Type B pancreatic cell (in vitro differentiated cells): ENCODE results near the gene PARD3B. TPM values are rescaled to one million over a fixed set of nuclear protein-coding genes. Genes with fewer than 3 reads are reported as not detected.

Experiments
- DNase-seq: peaks from one replicate; pipeline ENCODE4 v3.0.0; 2021; ENCODE audit warnings: mixed read lengths; ENCODE audit not compliant: unreplicated experiment; ENCODE audit errors: extremely low spot score
- H3K27ac Mint-ChIP-seq: 2 replicates; pipeline ENCODE4 v1.8.0; 2021; ENCODE audit warnings: mild to moderate bottlenecking, mixed read lengths
- H3K27me3 Mint-ChIP-seq: 2 replicates; pipeline ENCODE4 v1.8.0; 2021; ENCODE audit warnings: mixed read lengths
- H3K36me3 Mint-ChIP-seq: 2 replicates; pipeline ENCODE4 v1.8.0; 2021; ENCODE audit warnings: mixed read lengths
- H3K4me1 Mint-ChIP-seq: one replicate; pipeline ENCODE4 v1.8.0; 2021; ENCODE audit warnings: mixed read lengths; ENCODE audit not compliant: unreplicated experiment
- H3K4me3 Mint-ChIP-seq: 2 replicates; pipeline ENCODE4 v1.8.0; 2021; ENCODE audit warnings: mild to moderate bottlenecking, mixed read lengths
- H3K9me3 Mint-ChIP-seq: 2 replicates; pipeline ENCODE4 v1.8.0; 2021; ENCODE audit warnings: mixed read lengths
- total RNA-seq: library from RNA; stranded (reverse); gene quantifications from 2 replicates; pipeline ENCODE4 v1.2.1, GENCODE V29; 2021; ENCODE audit warnings: low replicate concordance
- TF ChIP-seq, protein P1 (sequence below): fragments of 200-600 bp; sonication (generic); conservative IDR thresholded peaks from 2 replicates; pipeline ENCODE4 v1.5.0; 2021; ENCODE audit warnings: antibody characterized with exemption, mild to moderate bottlenecking

Gene PARD3B
- total RNA-seq, 1 donor from 2014 or later: 15.9 TPM

DNA sequence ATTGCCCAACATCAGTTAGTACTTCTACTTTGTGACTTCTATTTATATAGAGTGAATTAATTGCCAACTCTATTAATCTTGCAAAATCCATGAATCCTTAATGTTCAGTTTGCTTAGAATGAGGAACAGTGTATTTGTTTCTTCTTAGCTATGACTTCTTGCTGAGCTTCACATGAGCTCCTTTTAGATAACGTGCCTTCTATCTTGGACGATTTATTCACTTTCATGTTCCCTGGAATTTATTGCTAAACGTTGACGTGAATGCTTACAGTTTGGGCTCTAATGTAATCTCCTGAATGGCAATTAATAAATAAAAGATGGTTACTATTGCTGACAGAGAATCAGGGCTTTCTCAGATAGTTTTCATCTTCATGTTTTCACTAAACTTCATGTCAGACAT lies 752.6 kb downstream of the PARD3B start:
- H3K9me3 Mint-ChIP-seq: no peaks in the 10 kb centered on the region
- no peak for DNase-seq
- H3K27me3 Mint-ChIP-seq: no peaks in the 10 kb centered on the region
- H3K27ac Mint-ChIP-seq: no peak overlapping the region
- TF ChIP-seq, protein P1, sequence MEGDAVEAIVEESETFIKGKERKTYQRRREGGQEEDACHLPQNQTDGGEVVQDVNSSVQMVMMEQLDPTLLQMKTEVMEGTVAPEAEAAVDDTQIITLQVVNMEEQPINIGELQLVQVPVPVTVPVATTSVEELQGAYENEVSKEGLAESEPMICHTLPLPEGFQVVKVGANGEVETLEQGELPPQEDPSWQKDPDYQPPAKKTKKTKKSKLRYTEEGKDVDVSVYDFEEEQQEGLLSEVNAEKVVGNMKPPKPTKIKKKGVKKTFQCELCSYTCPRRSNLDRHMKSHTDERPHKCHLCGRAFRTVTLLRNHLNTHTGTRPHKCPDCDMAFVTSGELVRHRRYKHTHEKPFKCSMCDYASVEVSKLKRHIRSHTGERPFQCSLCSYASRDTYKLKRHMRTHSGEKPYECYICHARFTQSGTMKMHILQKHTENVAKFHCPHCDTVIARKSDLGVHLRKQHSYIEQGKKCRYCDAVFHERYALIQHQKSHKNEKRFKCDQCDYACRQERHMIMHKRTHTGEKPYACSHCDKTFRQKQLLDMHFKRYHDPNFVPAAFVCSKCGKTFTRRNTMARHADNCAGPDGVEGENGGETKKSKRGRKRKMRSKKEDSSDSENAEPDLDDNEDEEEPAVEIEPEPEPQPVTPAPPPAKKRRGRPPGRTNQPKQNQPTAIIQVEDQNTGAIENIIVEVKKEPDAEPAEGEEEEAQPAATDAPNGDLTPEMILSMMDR: no peak
- peaks cover 5% of the 10 kb centered on the region for H3K4me1 Mint-ChIP-seq
- H3K4me3 Mint-ChIP-seq: no peak overlapping the region
- H3K36me3 Mint-ChIP-seq: peaks cover 6% of the 10 kb centered on the region

DNA sequence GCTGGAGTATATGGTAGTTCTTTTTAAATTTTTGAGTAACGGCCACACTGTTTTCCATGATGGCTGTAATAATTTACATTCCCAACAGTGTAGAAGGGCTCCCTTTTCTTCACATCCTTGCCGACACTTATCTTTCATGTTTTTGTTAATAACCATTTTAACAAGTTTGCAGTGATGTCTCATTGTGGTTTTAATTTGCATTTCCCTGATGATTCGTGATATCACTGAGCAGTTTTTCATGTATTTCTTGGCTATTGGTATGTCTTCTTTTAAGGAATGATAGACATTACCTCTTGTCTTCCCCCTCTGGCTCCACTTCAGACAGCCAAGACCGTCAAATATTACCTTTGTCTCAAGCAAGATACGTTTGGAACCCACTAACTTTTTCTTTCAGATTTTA lies 765.9 kb downstream of the PARD3B start:
- Mint-ChIP-seq H3K27ac (no peak overlapping the region), H3K4me3 (no peak overlapping the region)

DNA sequence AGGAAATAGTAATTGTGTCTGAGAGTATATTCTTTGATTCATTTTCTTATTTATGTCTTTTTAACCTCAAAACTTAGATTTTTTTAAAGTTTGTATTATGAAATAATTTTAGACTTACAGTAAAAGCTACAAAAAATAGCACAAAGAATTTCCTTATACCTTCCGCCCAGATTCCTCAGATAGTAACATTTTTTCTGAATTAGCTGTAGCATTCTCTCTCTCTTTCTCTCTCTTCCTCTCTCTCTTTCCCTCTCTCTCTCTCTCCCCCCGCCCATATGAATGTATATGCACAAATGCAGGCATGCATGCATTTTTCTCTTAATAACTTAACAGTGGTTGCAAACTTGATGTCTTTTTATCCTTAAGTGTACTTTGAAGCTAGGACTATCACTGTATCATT lies 776.0 kb downstream of the PARD3B start:
- no peak overlapping the region for H3K4me3 Mint-ChIP-seq
- no peaks in the 10 kb centered on the region for H3K27me3 Mint-ChIP-seq
- peaks cover 3% of the 10 kb centered on the region for H3K36me3 Mint-ChIP-seq
- H3K4me1 Mint-ChIP-seq: no peaks in the 10 kb centered on the region
- peaks cover 15% of the 10 kb centered on the region for H3K9me3 Mint-ChIP-seq
- DNase-seq: no peak
- TF ChIP-seq, protein P1: no peak
- H3K27ac Mint-ChIP-seq: no peak overlapping the region

More for the DNA sequence above, 765.9 kb downstream of the PARD3B start:
- Mint-ChIP-seq H3K4me1 (peaks cover 4% of the 10 kb centered on the region), H3K9me3 (no peaks in the 10 kb centered on the region), H3K36me3 (peaks cover 3% of the 10 kb centered on the region), H3K27me3 (no peaks in the 10 kb centered on the region)
- TF ChIP-seq, protein P1: no peak
- no peak for DNase-seq

DNA sequence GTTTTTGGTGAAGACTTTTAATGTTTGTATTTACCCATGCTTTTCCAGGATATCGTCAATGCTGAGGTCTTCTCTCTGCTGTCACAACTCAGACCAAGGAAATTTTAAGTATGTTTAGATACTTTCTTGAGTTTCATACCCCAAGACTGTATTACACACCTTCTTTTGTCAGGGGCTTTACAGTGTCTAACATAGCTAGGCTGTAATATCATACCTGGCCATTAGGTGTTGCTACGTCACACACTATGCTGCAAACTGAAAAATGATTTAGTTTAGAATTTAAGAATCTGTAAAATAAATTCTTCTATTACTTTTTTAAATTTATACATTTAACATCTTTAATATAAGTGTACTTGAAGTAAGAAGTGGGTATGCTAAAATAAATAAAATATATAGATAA lies 778.7 kb downstream of the PARD3B start:
- peaks cover 11% of the 10 kb centered on the region for H3K9me3 Mint-ChIP-seq
- TF ChIP-seq, protein P1: peak; percentile 61
- H3K27ac Mint-ChIP-seq: no peak overlapping the region
- H3K4me1 Mint-ChIP-seq: no peaks in the 10 kb centered on the region
- no peaks in the 10 kb centered on the region for H3K27me3 Mint-ChIP-seq
- no peak for DNase-seq
- peaks cover 2% of the 10 kb centered on the region for H3K36me3 Mint-ChIP-seq
- no peak overlapping the region for H3K4me3 Mint-ChIP-seq

DNA sequence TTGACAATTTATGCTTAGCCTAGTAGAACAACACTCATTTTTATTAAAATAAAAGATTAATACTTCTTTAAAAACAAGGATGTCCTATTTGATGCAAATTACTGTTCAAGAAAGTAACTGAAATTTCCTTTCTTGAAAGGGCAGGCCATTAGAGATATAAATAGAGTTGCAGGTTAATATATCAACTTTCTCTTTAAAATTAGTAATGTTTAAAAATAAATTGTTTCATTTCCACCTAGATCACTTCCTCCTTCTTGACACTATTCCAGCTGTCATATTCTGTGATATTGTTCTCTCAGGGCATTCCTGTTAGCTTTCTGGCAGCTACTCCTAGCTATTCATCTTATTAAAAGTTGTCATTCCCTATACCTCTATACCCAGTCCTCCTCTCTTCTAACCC lies 779.1 kb downstream of the PARD3B start:
- Mint-ChIP-seq H3K27ac (no peak overlapping the region), H3K36me3 (no peaks in the 10 kb centered on the region), H3K4me1 (no peaks in the 10 kb centered on the region), H3K4me3 (no peak overlapping the region), H3K27me3 (no peaks in the 10 kb centered on the region), H3K9me3 (peaks cover 10% of the 10 kb centered on the region)
- TF ChIP-seq, protein P1: no peak
- DNase-seq: no peak

DNA sequence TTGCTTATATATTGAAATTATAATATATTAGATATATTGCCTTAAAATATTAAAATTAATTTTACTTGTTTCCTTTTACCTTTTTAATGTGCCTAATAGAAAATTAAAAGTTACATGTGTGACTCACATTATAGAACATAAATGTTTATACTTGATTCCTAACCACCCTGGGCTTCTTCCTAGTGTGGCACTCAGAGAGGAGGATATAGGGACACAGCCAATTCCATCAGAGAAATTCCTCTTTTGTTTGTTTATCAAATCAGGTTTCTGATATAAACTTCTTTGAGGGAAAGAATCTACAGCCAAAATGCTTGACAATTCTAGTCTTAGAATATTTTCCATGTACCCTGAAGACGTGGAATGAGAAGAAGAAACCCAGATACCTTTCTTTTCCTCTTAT lies 788.1 kb downstream of the PARD3B start:
- no peak for DNase-seq
- no peak overlapping the region for H3K27ac Mint-ChIP-seq
- H3K27me3 Mint-ChIP-seq: no peaks in the 10 kb centered on the region
- peaks cover 10% of the 10 kb centered on the region for H3K36me3 Mint-ChIP-seq
- H3K4me1 Mint-ChIP-seq: peaks cover 5% of the 10 kb centered on the region
- no peak overlapping the region for H3K4me3 Mint-ChIP-seq
- TF ChIP-seq, protein P1: no peak
- H3K9me3 Mint-ChIP-seq: peaks cover 14% of the 10 kb centered on the region
